Esophagus squamous epithelium (tissue), 5 donors: Measurements from ENCODE around the gene KMT2E. TPM values are rescaled to one million over a fixed set of nuclear protein-coding genes. Genes with fewer than 3 reads are reported as not detected.

ENCODE experiments used
- DNase-seq: peaks from one replicate; lab custom pipeline; 2025; lab: John Stamatoyannopoulos, UW
- H3K27ac ChIP-seq, 4 donors: fragments of 200-600 bp; sonication (generic); one replicate each; pipeline ENCODE4 v1.5.1; 2016 to 2019; ENCODE audit warnings: mild to moderate bottlenecking in 1 of 4
- H3K27me3 ChIP-seq, 4 donors: fragments of 200-600 bp; sonication (generic); 1 replicate in 3 of 4; 2 replicates in 1 of 4; pipeline versions ENCODE4 v1.5.1 to v1.6.0; 2017 to 2021; ENCODE audit warnings: antibody characterized with exemption in 1 of 4
- H3K36me3 ChIP-seq, 3 donors: fragments of 200-600 bp; sonication (generic); one replicate each; pipeline ENCODE4 v1.5.1; 2016 to 2019
- H3K4me1 ChIP-seq, 3 donors: fragments of 200-600 bp; sonication (generic); one replicate each; pipeline ENCODE4 v1.5.1; 2017 to 2019
- H3K4me3 ChIP-seq, 4 donors: fragments of 200-600 bp; sonication (generic); 1 replicate in 3 of 4; 2 replicates in 1 of 4; pipeline ENCODE4 v1.5.1; 2016 to 2019; ENCODE audit warnings: mild to moderate bottlenecking in 2 of 4, moderate library complexity in 1 of 4
- H3K9me3 ChIP-seq, 3 donors: fragments of 200-600 bp; sonication (generic); one replicate each; pipeline ENCODE4 v1.5.1; 2016 to 2019
- POLR2A ChIP-seq, 4 donors: fragments of 450-650 bp; IDR thresholded peaks; one replicate each; pipeline ENCODE4 v1.6.1; 2017; ENCODE audit warnings: antibody characterized with exemption in 4 of 4, mild to moderate bottlenecking in 4 of 4, moderate library complexity in 3 of 4
- WGBS, 2 donors: methylation state at CpG; one replicate each; pipeline ENCODE4 v1.1.5; 2018; 5-methylcytosine and 5-hydroxymethylcytosine counted together
- intact Hi-C: fragments of 100-400 bp; cut with DNase I; formaldehyde crosslinking; loops from one replicate; pipeline ENCODE4 v1.15.0; 2022
- total RNA-seq, 4 donors: library from RNA; depleted of rRNA; stranded (reverse); fragments of >200 nt; gene quantifications; one replicate each; pipeline ENCODE4 v1.1.0, GENCODE V29; 2016
- TF ChIP-seq, protein P1 (sequence below), 6 experiments: fragments of 450-650 bp in 4 of 6; fragments of 200-600 bp in 2 of 6; sonication (generic) in 2 of 6; IDR thresholded peaks; one replicate each; pipeline ENCODE4 v1.5.1; 2016 to 2019; ENCODE audit warnings: antibody characterized with exemption in 6 of 6, mild to moderate bottlenecking in 4 of 6, moderate library complexity in 4 of 6
- donor health status: DM: yes; HTN: yes; CAD: no.

The KMT2E gene
- total RNA-seq, 4 donors from 2014 or later: 37.2 to 80.5 (median 54.4) TPM

- TF ChIP-seq, protein P1, sequence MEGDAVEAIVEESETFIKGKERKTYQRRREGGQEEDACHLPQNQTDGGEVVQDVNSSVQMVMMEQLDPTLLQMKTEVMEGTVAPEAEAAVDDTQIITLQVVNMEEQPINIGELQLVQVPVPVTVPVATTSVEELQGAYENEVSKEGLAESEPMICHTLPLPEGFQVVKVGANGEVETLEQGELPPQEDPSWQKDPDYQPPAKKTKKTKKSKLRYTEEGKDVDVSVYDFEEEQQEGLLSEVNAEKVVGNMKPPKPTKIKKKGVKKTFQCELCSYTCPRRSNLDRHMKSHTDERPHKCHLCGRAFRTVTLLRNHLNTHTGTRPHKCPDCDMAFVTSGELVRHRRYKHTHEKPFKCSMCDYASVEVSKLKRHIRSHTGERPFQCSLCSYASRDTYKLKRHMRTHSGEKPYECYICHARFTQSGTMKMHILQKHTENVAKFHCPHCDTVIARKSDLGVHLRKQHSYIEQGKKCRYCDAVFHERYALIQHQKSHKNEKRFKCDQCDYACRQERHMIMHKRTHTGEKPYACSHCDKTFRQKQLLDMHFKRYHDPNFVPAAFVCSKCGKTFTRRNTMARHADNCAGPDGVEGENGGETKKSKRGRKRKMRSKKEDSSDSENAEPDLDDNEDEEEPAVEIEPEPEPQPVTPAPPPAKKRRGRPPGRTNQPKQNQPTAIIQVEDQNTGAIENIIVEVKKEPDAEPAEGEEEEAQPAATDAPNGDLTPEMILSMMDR (IDR thresholded peaks at IDR 0.05): no peak
- TF ChIP-seq POLR2A (IDR thresholded peaks at IDR 0.05): no peak
- H3K36me3 ChIP-seq: peaks cover 0 to 89% (median 0%) of the 10 kb centered on the region in 3 donors
- intact Hi-C loops: no loop called here
- WGBS, 2 donors: 97 to 98% methylated on average over 5 of the region's 5 CpGs
- H3K4me1 ChIP-seq: peaks cover 0 to 16% (median 0%) of the 10 kb centered on the region in 3 donors
- H3K27me3 ChIP-seq: no peaks in the 10 kb centered on the region
- no peak overlapping the region for H3K27ac ChIP-seq
- no peak for DNase-seq
- H3K4me3 ChIP-seq: no peak overlapping the region
- H3K9me3 ChIP-seq: no peaks in the 10 kb centered on the region
Observed at GRCh38 chr7:105067691-105068090, 53.7 kb downstream of the KMT2E start.

GRCh38 chr7:105068886-105069285 is 54.9 kb downstream of the KMT2E start:
- Histone ChIP-seq H3K4me3 (no peak overlapping the region), H3K27me3 (no peaks in the 10 kb centered on the region), H3K4me1 (peaks cover 0 to 16% (median 0%) of the 10 kb centered on the region in 3 donors), H3K36me3 (peaks cover 0 to 92% (median 0%) of the 10 kb centered on the region in 3 donors), H3K27ac (no peak overlapping the region), H3K9me3 (no peaks in the 10 kb centered on the region)
- no peak for DNase-seq
- 90 to 96% methylated on average over 1 of the region's 1 CpG for WGBS, 2 donors
- intact Hi-C loops: no loop called here
- TF ChIP-seq POLR2A (IDR thresholded peaks at IDR 0.05): no peak
- TF ChIP-seq, protein P1 (IDR thresholded peaks at IDR 0.05): no peak

GRCh38 chr7:105073143-105073542 is 59.1 kb downstream of the KMT2E start:
- intact Hi-C loops: no loop called here
- DNase-seq: no peak
- WGBS, 2 donors: 100% methylated on average over 1 of the region's 1 CpG
- Histone ChIP-seq H3K27ac (no peak overlapping the region), H3K27me3 (no peaks in the 10 kb centered on the region), H3K9me3 (no peaks in the 10 kb centered on the region), H3K36me3 (peaks cover 0 to 93% (median 31%) of the 10 kb centered on the region in 3 donors), H3K4me1 (peaks cover 0 to 7% (median 0%) of the 10 kb centered on the region in 3 donors), H3K4me3 (no peak overlapping the region)
- TF ChIP-seq, protein P1 (IDR thresholded peaks at IDR 0.05): no peak
- no peak for TF ChIP-seq POLR2A (IDR thresholded peaks at IDR 0.05)

- H3K36me3 ChIP-seq: peaks cover 0 to 100% (median 55%) of the 10 kb centered on the region in 3 donors
- no peak overlapping the region for H3K27ac ChIP-seq
- WGBS, 2 donors: 91 to 97% methylated on average over 6 of the region's 6 CpGs
- H3K4me3 ChIP-seq: no peak overlapping the region
- no peak for DNase-seq
- H3K9me3 ChIP-seq: no peaks in the 10 kb centered on the region
- no peaks in the 10 kb centered on the region for H3K27me3 ChIP-seq
- intact Hi-C loops: no loop called here
- TF ChIP-seq, protein P1 (IDR thresholded peaks at IDR 0.05): no peak
- no peak for TF ChIP-seq POLR2A (IDR thresholded peaks at IDR 0.05)
- no peaks in the 10 kb centered on the region for H3K4me1 ChIP-seq
Observed at GRCh38 chr7:105079348-105079747, 65.3 kb downstream of the KMT2E start.

DNA sequence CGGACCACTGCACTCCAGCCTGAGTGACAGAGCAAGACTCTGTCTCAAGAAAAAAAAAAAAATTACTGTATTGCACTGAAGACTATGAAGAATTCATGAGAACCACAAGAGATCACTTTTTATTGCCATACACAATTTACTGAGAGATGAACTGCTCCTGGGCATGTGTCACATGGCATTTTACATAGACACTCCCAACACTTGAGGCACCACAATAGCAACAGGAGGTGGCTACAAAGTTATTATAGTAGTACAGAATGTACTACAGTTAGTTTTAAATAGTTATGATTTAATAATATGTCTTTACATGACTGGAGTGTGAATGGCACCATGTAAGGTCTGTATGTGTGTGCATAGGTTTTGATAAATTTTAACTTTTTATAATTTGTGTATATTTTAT is 70.6 kb downstream of the KMT2E start:
- DNase-seq: no peak
- intact Hi-C loops: no loop called here
- TF ChIP-seq, protein P1 (IDR thresholded peaks at IDR 0.05): no peak
- no peak for TF ChIP-seq POLR2A (IDR thresholded peaks at IDR 0.05)
- WGBS, 2 donors: 100% methylated on average over 1 of the region's 1 CpG
- peaks cover 0 to 7% (median 0%) of the 10 kb centered on the region in 3 donors for H3K4me1 ChIP-seq
- H3K27me3 ChIP-seq: no peaks in the 10 kb centered on the region
- no peak overlapping the region for H3K27ac ChIP-seq
- no peaks in the 10 kb centered on the region for H3K9me3 ChIP-seq
- H3K4me3 ChIP-seq: no peak overlapping the region
- H3K36me3 ChIP-seq: peaks cover 0 to 97% (median 34%) of the 10 kb centered on the region in 3 donors
